HUES64 (cell line): ENCODE results near the gene GRID1.

Experiments used
- H3K27ac ChIP-seq: 2 replicates; pipeline ENCODE4 v1.7.0; 2013; ENCODE audit warnings: low read depth, low read length, inconsistent platforms
- H3K27me3 ChIP-seq: 2 replicates; pipeline ENCODE4 v1.6.1; 2013; ENCODE audit warnings: mild to moderate bottlenecking, low read length; ENCODE audit not compliant: insufficient read depth
- H3K36me3 ChIP-seq: 2 replicates; pipeline ENCODE4 v1.6.1; 2013; ENCODE audit warnings: mild to moderate bottlenecking, low read length; ENCODE audit not compliant: insufficient read depth
- H3K4me1 ChIP-seq: 2 replicates; pipeline ENCODE4 v1.6.1; 2013; ENCODE audit warnings: mild to moderate bottlenecking, low read length, moderate library complexity; ENCODE audit not compliant: insufficient read depth
- H3K4me3 ChIP-seq: 2 replicates; pipeline ENCODE4 v1.5.1; 2013; ENCODE audit warnings: mild to moderate bottlenecking, low read length, moderate library complexity
- H3K9ac ChIP-seq: 2 replicates; pipeline ENCODE4 v1.6.1; 2013; ENCODE audit warnings: mild to moderate bottlenecking, low read depth, low read length
- H3K9me3 ChIP-seq: 2 replicates; pipeline ENCODE4 v1.6.1; 2013; ENCODE audit warnings: low read depth, low read length; ENCODE audit not compliant: insufficient read depth
- WGBS: fragments of 150-250, 120-280 bp; methylation state at CpG from one replicate; pipeline ENCODE4 v1.1.7; 2013; ENCODE audit warnings: missing lambda C conversion rate; 5-methylcytosine and 5-hydroxymethylcytosine counted together

GRID1 gene

DNA sequence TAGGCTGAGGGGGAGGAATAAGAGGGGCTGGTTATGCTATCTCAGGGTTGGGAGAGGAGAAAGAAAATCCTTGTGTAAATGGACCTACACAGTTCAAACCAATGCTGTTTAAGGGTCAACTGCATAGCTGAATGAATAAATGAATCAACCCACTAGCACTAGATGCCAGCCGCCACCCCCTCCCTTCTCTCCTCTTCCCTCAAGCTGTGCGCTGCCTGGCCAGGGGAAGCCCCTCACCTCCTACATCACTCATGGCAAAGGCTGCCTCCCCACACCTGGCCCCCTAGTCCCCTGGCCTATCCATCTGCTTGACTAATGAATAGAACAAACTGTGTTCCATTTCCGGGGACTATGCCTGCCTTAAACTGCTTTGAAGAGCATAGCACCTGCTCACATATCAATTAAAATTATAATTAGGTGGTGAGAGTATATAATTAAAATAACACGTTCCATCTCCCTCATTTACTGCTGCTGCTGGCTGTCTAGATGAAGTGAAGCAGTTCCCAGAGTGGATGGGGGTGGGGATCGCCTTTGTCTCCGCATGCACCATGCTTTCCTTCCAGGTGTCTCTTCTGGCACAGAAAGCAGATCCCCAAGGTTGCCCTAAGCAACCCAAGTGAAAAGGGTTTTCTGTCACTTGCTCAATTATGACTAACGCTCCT is 32.6 kb downstream of the GRID1 start:
- Histone ChIP-seq H3K36me3 (no peaks in the 10 kb centered on the region), H3K9ac (no peak overlapping the region), H3K27me3 (no peaks in the 10 kb centered on the region), H3K4me3 (no peak overlapping the region), H3K27ac (no peak overlapping the region), H3K4me1 (no peaks in the 10 kb centered on the region), H3K9me3 (no peaks in the 10 kb centered on the region)
- WGBS: 89% methylated on average over 6 of the region's 7 CpGs

DNA sequence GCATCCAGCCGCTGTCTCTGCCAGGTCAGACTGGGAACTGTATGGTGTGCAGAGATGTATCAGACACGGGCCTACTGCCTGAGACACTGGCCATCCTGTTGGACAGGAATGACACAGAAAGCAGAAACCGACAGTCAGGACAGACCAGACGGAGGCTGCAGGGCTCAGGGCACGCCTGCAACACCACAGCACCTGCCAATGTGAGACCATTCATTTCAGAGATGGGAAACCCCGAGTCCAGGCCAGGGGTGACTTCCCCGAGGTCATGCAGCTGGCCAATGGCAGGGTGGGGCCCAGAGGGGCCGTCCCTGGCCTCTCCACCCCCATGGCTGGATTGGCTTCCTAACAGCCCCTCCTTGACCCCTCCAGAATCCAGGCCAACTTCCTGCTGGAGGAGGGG is 34.7 kb downstream of the GRID1 start:
- Histone ChIP-seq H3K9ac (no peak overlapping the region), H3K4me3 (no peak overlapping the region), H3K27ac (no peak overlapping the region), H3K36me3 (no peaks in the 10 kb centered on the region), H3K4me1 (no peaks in the 10 kb centered on the region), H3K9me3 (no peaks in the 10 kb centered on the region), H3K27me3 (no peaks in the 10 kb centered on the region)
- WGBS: 77% methylated on average over 8 of the region's 8 CpGs

DNA sequence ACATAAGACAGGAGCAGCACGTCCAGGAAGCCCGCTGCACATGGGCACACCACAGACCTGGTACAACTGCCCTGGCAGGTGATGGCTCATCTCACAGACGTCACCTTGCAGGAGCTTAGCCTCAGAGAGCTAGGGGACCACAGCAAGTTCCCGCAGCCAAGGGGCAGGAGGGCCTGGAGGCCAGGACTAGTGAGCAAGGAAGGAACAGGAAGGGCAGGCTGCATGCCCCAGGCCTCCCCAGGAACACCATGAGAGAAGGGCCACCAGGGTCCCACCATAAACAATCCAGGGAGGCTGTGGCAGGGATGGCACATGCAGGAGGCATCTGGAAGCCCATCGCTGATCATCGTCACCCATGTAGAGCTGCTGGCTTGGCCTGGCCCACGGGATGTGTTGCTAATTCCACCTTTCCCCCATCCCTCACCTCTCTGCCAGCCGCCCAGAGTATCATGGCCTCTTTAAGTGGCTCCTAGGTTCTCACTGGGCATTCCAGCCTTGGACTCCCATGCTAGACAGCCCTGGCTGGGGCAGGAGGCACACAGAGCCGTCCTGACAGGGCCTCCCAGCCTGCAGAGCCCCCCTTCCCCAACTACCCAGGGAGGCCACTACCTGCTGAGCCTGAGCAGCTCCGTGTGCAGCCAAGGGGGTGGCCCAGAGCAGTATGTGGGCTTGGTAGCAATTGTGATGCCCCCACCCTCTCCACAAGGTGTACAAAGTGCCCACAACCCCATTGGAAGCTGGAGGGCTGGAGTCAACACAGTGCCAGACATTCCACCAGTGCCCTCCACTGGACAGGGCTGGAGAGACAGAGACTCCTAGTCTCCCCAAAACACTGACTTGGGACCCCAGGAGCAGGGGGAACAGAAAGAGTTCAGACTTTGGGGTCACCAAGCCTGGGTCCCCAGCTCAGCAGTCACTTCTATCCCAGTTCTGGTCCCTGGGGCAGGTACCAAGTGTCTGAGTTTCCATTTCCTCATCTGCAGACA is 35.5 kb downstream of the GRID1 start:
- no peaks in the 10 kb centered on the region for H3K27me3 ChIP-seq
- H3K9me3 ChIP-seq: no peaks in the 10 kb centered on the region
- no peaks in the 10 kb centered on the region for H3K36me3 ChIP-seq
- no peak overlapping the region for H3K4me3 ChIP-seq
- H3K4me1 ChIP-seq: no peaks in the 10 kb centered on the region
- no peak overlapping the region for H3K9ac ChIP-seq
- no peak overlapping the region for H3K27ac ChIP-seq
- WGBS: 88% methylated on average over 10 of the region's 10 CpGs

DNA sequence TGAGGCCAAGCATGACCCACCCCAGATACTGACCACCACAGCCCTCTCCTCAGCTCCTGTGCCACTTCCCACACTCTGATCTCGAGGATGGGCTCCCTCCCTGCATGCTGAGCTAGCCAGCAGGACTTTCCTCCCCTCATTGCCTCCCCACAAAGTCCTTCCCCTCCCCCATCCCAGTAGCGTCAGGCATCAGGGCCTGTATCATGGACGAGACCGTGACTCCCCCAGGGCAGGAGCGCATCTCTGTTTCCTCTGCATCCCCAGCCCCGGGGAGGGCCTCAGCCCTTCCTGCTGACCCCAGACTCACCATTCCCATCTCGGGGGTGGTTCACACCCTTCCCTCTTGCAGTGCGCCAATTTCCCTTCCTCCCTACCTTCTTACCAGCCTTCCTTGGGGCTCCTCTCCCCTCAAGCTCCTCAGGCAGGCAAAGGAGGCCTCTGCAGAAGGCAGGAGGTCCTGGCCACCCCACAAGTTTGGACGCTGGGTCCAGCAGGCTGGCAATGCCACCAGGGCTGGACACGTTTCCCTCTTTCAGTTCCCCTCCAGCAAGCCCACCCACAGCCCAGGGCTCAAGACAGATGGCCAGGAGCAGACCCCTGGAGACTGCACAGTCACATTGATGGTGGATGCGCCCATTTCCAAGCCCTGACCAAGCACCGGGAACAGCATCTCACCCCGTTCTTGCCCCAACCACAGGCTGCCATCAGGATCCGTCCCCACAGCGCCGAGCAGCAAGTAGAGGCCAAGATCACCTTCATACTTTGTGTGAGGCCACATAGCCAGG is 36.5 kb downstream of the GRID1 start:
- no peak overlapping the region for H3K9ac ChIP-seq
- no peaks in the 10 kb centered on the region for H3K27me3 ChIP-seq
- no peaks in the 10 kb centered on the region for H3K4me1 ChIP-seq
- H3K36me3 ChIP-seq: no peaks in the 10 kb centered on the region
- no peaks in the 10 kb centered on the region for H3K9me3 ChIP-seq
- no peak overlapping the region for H3K4me3 ChIP-seq
- no peak overlapping the region for H3K27ac ChIP-seq
- WGBS: 90% methylated on average over 16 of the region's 16 CpGs

DNA sequence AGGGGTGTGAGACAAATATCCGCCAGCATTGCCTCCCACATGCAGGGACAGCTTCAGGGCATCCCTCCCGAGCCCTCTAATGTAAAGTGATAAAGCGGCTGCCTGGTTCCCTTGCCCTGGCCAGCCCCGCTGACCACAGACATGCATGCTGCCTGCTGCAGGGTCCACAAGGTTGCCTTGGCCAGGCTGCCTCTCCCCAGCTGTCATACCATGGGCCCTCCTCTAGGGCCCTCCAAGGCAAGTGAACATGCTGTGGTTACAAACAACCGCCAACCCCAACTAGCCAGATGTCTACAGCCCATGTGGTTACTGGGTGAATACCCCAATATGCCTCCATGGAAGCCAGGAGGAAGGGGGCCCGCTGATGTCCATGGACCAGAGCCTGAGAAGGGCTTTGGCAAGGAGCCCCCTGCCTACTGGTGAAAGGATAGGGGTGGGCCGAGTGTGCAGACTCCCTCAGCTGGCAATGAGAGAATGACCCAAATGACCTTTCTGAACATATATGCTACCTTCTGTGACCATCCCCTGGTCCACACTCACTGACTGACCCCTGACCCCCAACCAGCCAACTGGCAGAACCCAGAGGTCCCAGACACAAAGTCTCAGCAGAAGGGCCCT is 37.4 kb downstream of the GRID1 start:
- WGBS: 91% methylated on average over 7 of the region's 7 CpGs
- H3K36me3 ChIP-seq: no peaks in the 10 kb centered on the region
- no peak overlapping the region for H3K9ac ChIP-seq

DNA sequence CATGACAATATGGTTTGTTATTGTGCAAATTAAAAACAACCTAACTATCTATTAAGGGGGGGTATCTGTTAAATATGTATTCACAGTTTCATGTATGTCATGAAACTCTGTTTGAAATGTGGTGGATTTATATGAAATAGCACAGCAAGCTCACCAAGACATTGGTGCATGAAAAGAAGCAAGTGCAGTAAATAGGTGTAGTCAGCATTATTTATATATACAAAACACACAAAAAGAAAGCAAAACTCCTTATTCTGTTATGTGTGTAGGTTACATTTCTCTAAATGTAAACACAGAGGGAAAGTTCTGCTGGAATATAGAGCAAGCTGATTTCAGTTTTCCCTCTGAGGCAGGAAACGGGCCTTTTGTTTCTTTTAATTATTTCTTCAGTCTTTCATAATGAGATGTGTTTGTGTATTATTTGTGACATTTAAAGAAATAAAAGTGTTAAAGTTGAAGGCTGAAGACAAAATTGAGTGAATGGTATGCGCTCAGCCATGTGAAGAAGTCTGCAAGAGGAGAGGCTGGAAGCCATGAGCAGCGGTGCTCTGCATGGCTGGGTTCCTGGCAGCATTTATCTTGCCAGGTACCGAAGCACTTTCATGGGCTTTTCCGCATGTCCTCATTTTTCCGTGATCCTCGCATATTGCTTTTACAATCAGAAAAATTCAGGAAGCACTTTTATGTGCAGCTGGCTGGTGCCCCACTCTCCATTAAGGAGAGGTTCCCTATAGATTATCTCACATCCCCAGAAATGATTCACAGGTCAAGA is 38.5 kb downstream of the GRID1 start:
- no peaks in the 10 kb centered on the region for H3K9me3 ChIP-seq
- no peak overlapping the region for H3K4me3 ChIP-seq
- no peaks in the 10 kb centered on the region for H3K4me1 ChIP-seq
- H3K9ac ChIP-seq: no peak overlapping the region
- H3K27ac ChIP-seq: no peak overlapping the region
- H3K36me3 ChIP-seq: no peaks in the 10 kb centered on the region
- no peaks in the 10 kb centered on the region for H3K27me3 ChIP-seq
- WGBS: 83% methylated on average over 7 of the region's 7 CpGs

More for the DNA sequence above, 37.4 kb downstream of the GRID1 start:
- Histone ChIP-seq H3K4me1 (no peaks in the 10 kb centered on the region), H3K4me3 (no peak overlapping the region), H3K27ac (no peak overlapping the region), H3K9me3 (no peaks in the 10 kb centered on the region), H3K27me3 (no peaks in the 10 kb centered on the region)

DNA sequence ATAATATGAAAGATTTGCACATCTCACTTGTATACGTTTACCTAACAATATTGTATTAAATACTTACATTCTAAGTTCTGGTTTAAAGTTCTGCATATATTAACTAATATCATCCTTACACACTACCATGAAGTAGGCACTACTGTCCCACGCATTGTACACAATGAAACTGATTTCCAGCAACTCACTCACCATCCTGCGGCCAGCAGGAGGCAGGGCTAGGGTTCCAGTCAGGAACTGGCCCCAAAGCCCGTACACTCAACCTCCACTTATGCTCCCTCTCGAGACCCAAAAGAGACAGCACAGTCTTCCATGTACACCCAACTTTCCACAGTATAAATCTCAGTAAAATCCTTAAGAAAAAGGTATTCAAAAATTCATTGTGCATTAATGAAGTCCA is 41.4 kb downstream of the GRID1 start:
- H3K4me3 ChIP-seq: no peak overlapping the region
- H3K4me1 ChIP-seq: no peaks in the 10 kb centered on the region
- WGBS: 80% methylated on average over 4 of the region's 5 CpGs
- H3K9ac ChIP-seq: no peak overlapping the region
- no peaks in the 10 kb centered on the region for H3K27me3 ChIP-seq
- no peaks in the 10 kb centered on the region for H3K36me3 ChIP-seq
- H3K9me3 ChIP-seq: no peaks in the 10 kb centered on the region
- no peak overlapping the region for H3K27ac ChIP-seq

DNA sequence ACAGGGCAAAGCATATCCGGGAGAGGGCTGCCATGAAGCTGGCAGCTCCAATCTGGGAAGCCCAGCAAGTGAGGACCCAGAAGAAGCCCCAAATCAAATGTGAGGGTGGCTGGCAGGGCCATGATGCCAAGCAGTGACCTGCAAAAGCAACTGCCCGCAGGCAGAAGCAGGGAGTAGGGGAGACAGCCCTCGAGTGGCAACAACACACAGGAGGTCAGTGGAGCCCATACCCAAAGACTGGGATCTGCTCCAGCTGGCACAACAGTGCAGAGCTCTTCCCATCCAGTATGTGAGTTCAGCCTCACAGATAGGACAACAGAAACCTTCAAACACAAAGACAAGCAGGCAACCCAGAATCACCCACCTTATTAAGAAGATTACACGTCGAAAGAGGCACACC is 45.0 kb downstream of the GRID1 start:
- Histone ChIP-seq H3K27me3 (no peaks in the 10 kb centered on the region), H3K36me3 (no peaks in the 10 kb centered on the region), H3K9ac (no peak overlapping the region), H3K4me1 (no peaks in the 10 kb centered on the region), H3K4me3 (no peak overlapping the region), H3K9me3 (no peaks in the 10 kb centered on the region), H3K27ac (no peak overlapping the region)
- 94% methylated on average over 5 of the region's 5 CpGs for WGBS

DNA sequence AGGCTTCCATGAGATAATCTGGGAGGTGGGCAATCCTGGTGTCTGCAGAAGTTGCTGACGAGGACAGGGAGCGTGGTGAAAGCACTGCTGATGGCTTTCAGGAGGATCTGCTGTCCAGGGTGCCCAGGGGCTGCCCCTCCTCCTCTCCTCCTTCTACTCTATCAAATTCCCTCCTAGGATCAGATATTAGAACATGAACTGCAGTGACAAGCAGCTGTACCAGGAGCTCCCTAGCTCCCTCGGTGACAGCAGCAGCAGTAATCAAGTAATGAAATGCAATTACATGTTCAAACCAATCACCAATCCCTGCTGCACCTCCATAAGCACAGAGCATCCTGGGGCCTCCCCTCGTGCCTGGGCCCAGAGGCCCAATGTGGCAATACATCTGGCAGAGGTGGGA is 46.9 kb downstream of the GRID1 start:
- no peaks in the 10 kb centered on the region for H3K4me1 ChIP-seq
- 80% methylated on average over 4 of the region's 4 CpGs for WGBS

DNA sequence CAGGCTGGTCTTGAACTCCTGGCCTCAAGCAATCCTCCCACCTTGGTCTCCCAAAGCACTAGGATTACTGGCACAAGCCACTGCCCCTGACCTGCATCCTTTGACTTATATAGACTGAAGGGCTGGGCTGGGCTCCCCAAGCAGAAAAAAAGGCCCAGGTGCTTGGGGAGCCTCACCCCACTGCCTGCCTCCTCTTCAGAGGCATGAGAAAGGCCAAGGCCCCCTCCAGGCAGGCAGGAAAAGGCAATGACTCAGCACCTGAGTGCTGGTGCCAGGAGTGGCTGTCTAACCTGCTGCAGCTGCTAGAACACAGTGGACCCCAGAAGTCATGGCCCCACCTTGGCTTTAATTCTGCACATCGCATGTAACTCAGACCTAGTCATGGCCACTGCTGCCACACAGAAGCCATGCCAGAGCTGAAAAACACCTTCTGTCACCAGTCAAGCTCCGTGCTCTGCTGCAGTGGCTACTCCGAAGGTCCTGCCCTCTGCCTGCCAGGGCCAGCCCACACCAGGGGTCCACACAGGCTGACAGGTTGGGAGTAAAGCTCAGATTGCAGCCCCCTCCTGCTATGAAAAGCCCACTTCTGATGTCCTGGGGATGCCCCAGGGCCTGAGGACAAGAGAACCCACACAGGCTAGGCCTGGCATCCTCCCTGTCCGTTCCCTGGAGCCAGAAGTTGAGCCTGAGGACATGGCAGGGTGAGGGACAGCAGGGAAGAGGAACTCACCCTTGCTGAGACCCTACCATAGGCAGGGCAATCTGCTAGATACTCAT is 48.5 kb downstream of the GRID1 start:
- H3K27me3 ChIP-seq: no peaks in the 10 kb centered on the region
- no peaks in the 10 kb centered on the region for H3K36me3 ChIP-seq
- WGBS: 91% methylated on average over 4 of the region's 4 CpGs
- no peaks in the 10 kb centered on the region for H3K9me3 ChIP-seq
- H3K4me1 ChIP-seq: no peaks in the 10 kb centered on the region
- no peak overlapping the region for H3K4me3 ChIP-seq
- no peak overlapping the region for H3K9ac ChIP-seq
- H3K27ac ChIP-seq: no peak overlapping the region

More for the DNA sequence above, 46.9 kb downstream of the GRID1 start:
- no peak overlapping the region for H3K9ac ChIP-seq
- H3K4me3 ChIP-seq: no peak overlapping the region
- H3K9me3 ChIP-seq: no peaks in the 10 kb centered on the region
- no peaks in the 10 kb centered on the region for H3K27me3 ChIP-seq
- no peak overlapping the region for H3K27ac ChIP-seq
- H3K36me3 ChIP-seq: no peaks in the 10 kb centered on the region
